K562 (cell line): ENCODE results near the gene TRAF5. TPM values are rescaled to one million over a fixed set of nuclear protein-coding genes. Genes with fewer than 3 reads are reported as not detected.

ENCODE experiments used
- CXXC5 ChIP-seq: fragments of 250-450 bp; sonication (Bioruptor Pico); IDR thresholded peaks from 2 replicates; pipeline ENCODE4 v1.8.0; 2022; ENCODE audit warnings: inconsistent platforms, mild to moderate bottlenecking, moderate library complexity
- FOXA3 ChIP-seq, 2 experiments: fragments of 450-650 bp in 1 of 2; sonication (generic) in 1 of 2; formaldehyde crosslinking; IDR thresholded peaks in 1 of 2; conservative IDR thresholded peaks in 1 of 2; 2 replicates each; pipeline versions ENCODE4 v1.4.0 to v1.8.0; 2020 to 2022; ENCODE audit warnings: mild to moderate bottlenecking in 2 of 2, missing genetic modification reagents in 1 of 2
- FOXK1 ChIP-seq: sonication (generic); formaldehyde crosslinking; IDR thresholded peaks from 2 replicates; pipeline ENCODE4 v1.8.0; 2022; ENCODE audit warnings: missing genetic modification reagents, mild to moderate bottlenecking, borderline replicate concordance
- HLTF ChIP-seq: fragments of 450-650 bp; IDR thresholded peaks from 2 replicates; pipeline ENCODE4 v1.6.1; 2016
- KDM5B ChIP-seq: fragments of 200-600 bp; sonication (generic); IDR thresholded peaks from 2 replicates; pipeline ENCODE4 v1.6.1; 2012; ENCODE audit warnings: low read depth, mild to moderate bottlenecking, moderate library complexity, low read length, control low read depth, inconsistent platforms; ENCODE audit not compliant: insufficient replicate concordance
- MED1 ChIP-seq: sonication (generic); formaldehyde crosslinking; IDR thresholded peaks from 2 replicates; pipeline ENCODE4 v1.8.1; 2023; ENCODE audit warnings: missing genetic modification reagents, borderline replicate concordance
- NCOR1 ChIP-seq: fragments of 450-650 bp; IDR thresholded peaks from 2 replicates; pipeline ENCODE4 v1.6.1; 2016; ENCODE audit warnings: mild to moderate bottlenecking, moderate library complexity
- PHTF2 ChIP-seq: fragments of 250-450 bp; sonication (Bioruptor Pico); IDR thresholded peaks from 2 replicates; pipeline ENCODE4 v1.5.0; 2021; ENCODE audit warnings: mild to moderate bottlenecking
- RAD21 ChIP-seq, 2 experiments: fragments of 250-450 bp in 1 of 2; fragments of 450-650 bp in 1 of 2; sonication (Bioruptor Pico) in 1 of 2; formaldehyde crosslinking in 1 of 2; IDR thresholded peaks in 1 of 2; conservative IDR thresholded peaks in 1 of 2; 2 replicates each; pipeline versions ENCODE4 v1.4.0 to v1.8.0; 2020 to 2022; ENCODE audit warnings: mild to moderate bottlenecking in 2 of 2, moderate library complexity in 1 of 2
- RFX7 ChIP-seq: fragments of 250-450 bp; sonication (Bioruptor Pico); IDR thresholded peaks from 2 replicates; pipeline ENCODE4 v1.5.1; 2021; ENCODE audit warnings: mild to moderate bottlenecking
- RHOXF2B ChIP-seq: fragments of 250-450 bp; sonication (Bioruptor Pico); conservative IDR thresholded peaks from 2 replicates; pipeline ENCODE4 v1.5.1; 2021
- SMC3 ChIP-seq: conservative IDR thresholded peaks from 2 replicates; pipeline ENCODE4 v1.6.1; 2011; ENCODE audit warnings: low read depth, low read length, improper control_type of control experiment; ENCODE audit not compliant: insufficient read depth
- SRSF1 ChIP-seq: fragments of 200-400 bp; formaldehyde crosslinking; IDR thresholded peaks from 2 replicates; pipeline ENCODE4 v1.6.1; 2017; ENCODE audit warnings: mild to moderate bottlenecking, low read depth, low read length, moderate library complexity
- TAL1 ChIP-seq: fragments of 450-650 bp; IDR thresholded peaks from 2 replicates; pipeline ENCODE4 v1.6.1; 2016; ENCODE audit warnings: mild to moderate bottlenecking
- ZFP30 ChIP-seq: fragments of 250-450 bp; sonication (Bioruptor Pico); IDR thresholded peaks from 2 replicates; pipeline ENCODE4 v1.8.0; 2022; ENCODE audit warnings: moderate library complexity, mild to moderate bottlenecking, inconsistent platforms, borderline replicate concordance
- ZNF696 ChIP-seq: fragments of 250-450 bp; sonication (Bioruptor Pico); conservative IDR thresholded peaks from 2 replicates; pipeline ENCODE4 v1.4.0; 2020; ENCODE audit warnings: mild to moderate bottlenecking, moderate library complexity
- polyA plus RNA-seq, 8 experiments: library from polyadenylated mRNA; depleted of rRNA in 4 of 8; stranded (reverse) in 5 of 8; unstranded in 3 of 8; fragments of >200 nt; fragmentation: Nextera tagmentation in 2 of 8; fragmentation: Illumina TruSeq in 1 of 8; extraction: Ambion mirVana in 2 of 8; extraction: Trizol in 1 of 8; gene quantifications; 2 replicates each; pipeline versions ENCODE4 v1.2.1 to v1.2.3, GENCODE V29; 2011 to 2014; ENCODE audit warnings: inconsistent platforms in 1 of 8, missing spikeins in 1 of 8
- total RNA-seq, 7 experiments: library from RNA; depleted of rRNA in 6 of 7; stranded (reverse); fragments of >200 nt in 6 of 7; fragmentation: Illumina TruSeq in 2 of 7; extraction: Trizol in 2 of 7; gene quantifications; 2 replicates each; pipeline versions ENCODE4 v1.2.1 to v1.2.3, GENCODE V29; 2011 to 2021; ENCODE audit warnings: low replicate concordance in 1 of 7
- TF ChIP-seq, protein P1 (sequence below): IDR thresholded peaks from 2 replicates; pipeline ENCODE4 v1.6.1; 2011; ENCODE audit warnings: borderline replicate concordance, low read depth, mild to moderate bottlenecking, moderate library complexity, low read length; ENCODE audit not compliant: insufficient read depth, poor library complexity, severe bottlenecking
- TF ChIP-seq, protein P2 (sequence below): fragments of 250-450 bp; sonication (Bioruptor Pico); IDR thresholded peaks from 2 replicates; pipeline ENCODE4 v1.4.0; 2020; ENCODE audit warnings: mild to moderate bottlenecking
- TF ChIP-seq, protein P3 (sequence below), 3 experiments: IDR thresholded peaks in 2 of 3; conservative IDR thresholded peaks in 1 of 3; 2 replicates each; pipeline ENCODE4 v1.5.1; 2011 to 2012; ENCODE audit warnings: low read length in 3 of 3, mild to moderate bottlenecking in 3 of 3, control low read depth in 2 of 3, improper control_type of control experiment in 1 of 3, inconsistent platforms in 1 of 3, low read depth in 1 of 3, mixed read lengths in 1 of 3, moderate library complexity in 1 of 3; ENCODE audit not compliant: insufficient read depth in 2 of 3
- TF ChIP-seq, protein P4 (sequence below): fragments of 450-650 bp; IDR thresholded peaks from 2 replicates; pipeline ENCODE4 v1.6.1; 2016; ENCODE audit warnings: mild to moderate bottlenecking

TRAF5 gene
- total and polyA plus RNA-seq, 9 of the 15 experiments (the other 6 are each of a cell fraction or from before 2014, with no cell fraction given), result 2.0 to 9.3 (median 5.3) TPM

DNA sequence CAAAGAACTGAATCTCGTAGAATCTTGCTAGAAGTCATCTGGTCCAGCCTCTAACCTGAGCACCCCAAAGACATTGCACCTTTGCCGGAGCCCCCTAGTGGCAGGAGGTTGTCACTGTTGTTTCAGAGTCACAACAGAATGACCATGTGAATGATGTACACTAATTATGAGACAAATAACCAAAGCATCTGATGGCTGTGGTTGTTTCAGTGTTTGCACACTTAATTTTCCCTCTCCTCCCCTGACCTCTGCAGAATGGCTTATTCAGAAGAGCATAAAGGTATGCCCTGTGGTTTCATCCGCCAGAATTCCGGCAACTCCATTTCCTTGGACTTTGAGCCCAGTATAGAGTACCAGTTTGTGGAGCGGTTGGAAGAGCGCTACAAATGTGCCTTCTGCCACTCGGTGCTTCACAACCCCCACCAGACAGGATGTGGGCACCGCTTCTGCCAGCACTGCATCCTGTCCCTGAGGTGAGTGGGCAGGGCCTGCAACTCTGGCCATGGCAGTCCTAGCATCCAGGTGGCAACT lies 26.4 kb downstream of the TRAF5 start (continued):
- TF ChIP-seq, protein P1, sequence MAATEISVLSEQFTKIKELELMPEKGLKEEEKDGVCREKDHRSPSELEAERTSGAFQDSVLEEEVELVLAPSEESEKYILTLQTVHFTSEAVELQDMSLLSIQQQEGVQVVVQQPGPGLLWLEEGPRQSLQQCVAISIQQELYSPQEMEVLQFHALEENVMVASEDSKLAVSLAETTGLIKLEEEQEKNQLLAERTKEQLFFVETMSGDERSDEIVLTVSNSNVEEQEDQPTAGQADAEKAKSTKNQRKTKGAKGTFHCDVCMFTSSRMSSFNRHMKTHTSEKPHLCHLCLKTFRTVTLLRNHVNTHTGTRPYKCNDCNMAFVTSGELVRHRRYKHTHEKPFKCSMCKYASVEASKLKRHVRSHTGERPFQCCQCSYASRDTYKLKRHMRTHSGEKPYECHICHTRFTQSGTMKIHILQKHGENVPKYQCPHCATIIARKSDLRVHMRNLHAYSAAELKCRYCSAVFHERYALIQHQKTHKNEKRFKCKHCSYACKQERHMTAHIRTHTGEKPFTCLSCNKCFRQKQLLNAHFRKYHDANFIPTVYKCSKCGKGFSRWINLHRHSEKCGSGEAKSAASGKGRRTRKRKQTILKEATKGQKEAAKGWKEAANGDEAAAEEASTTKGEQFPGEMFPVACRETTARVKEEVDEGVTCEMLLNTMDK, result peak; percentile 67
- TF ChIP-seq FOXK1 (CRISPR knock-in tag), result no peak
- no peak for TF ChIP-seq KDM5B
- no peak for TF ChIP-seq RFX7 (CRISPR knock-in tag)
- TF ChIP-seq SRSF1, result no peak
- TF ChIP-seq, protein P2, sequence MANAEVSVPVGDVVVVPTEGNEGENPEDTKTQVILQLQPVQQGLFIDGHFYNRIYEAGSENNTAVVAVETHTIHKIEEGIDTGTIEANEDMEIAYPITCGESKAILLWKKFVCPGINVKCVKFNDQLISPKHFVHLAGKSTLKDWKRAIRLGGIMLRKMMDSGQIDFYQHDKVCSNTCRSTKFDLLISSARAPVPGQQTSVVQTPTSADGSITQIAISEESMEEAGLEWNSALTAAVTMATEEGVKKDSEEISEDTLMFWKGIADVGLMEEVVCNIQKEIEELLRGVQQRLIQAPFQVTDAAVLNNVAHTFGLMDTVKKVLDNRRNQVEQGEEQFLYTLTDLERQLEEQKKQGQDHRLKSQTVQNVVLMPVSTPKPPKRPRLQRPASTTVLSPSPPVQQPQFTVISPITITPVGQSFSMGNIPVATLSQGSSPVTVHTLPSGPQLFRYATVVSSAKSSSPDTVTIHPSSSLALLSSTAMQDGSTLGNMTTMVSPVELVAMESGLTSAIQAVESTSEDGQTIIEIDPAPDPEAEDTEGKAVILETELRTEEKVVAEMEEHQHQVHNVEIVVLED (CRISPR knock-in tag), result no peak
- TF ChIP-seq, protein P3, sequence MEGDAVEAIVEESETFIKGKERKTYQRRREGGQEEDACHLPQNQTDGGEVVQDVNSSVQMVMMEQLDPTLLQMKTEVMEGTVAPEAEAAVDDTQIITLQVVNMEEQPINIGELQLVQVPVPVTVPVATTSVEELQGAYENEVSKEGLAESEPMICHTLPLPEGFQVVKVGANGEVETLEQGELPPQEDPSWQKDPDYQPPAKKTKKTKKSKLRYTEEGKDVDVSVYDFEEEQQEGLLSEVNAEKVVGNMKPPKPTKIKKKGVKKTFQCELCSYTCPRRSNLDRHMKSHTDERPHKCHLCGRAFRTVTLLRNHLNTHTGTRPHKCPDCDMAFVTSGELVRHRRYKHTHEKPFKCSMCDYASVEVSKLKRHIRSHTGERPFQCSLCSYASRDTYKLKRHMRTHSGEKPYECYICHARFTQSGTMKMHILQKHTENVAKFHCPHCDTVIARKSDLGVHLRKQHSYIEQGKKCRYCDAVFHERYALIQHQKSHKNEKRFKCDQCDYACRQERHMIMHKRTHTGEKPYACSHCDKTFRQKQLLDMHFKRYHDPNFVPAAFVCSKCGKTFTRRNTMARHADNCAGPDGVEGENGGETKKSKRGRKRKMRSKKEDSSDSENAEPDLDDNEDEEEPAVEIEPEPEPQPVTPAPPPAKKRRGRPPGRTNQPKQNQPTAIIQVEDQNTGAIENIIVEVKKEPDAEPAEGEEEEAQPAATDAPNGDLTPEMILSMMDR (IDR thresholded peaks at IDR 0.05 in 2 of 3, conservative IDR thresholded peaks at IDR 0.05 in 1 of 3; ENCODE audit: insufficient read depth in 2 of 3, low read depth in 1 of 3, low read length in 3 of 3), result peak; percentile 77 to 85 (median 80)
- TF ChIP-seq RAD21 (CRISPR knock-in tag; conservative IDR thresholded peaks at IDR 0.05 in 1 of 2, IDR thresholded peaks at IDR 0.05 in 1 of 2), result peak in 1 of 2 experiments; percentile 68; a peak in 2 of 4 replicates
- TF ChIP-seq TAL1, result no peak
- no peak for TF ChIP-seq RHOXF2B (CRISPR knock-in tag)
- no peak for TF ChIP-seq CXXC5 (CRISPR knock-in tag)
- TF ChIP-seq ZFP30 (CRISPR knock-in tag), result no peak
- 0 out of 2 replicates have a peak, but pooled peaks have one; percentile 10 for TF ChIP-seq NCOR1
- TF ChIP-seq ZNF696 (CRISPR knock-in tag), result no peak
- 0 out of 2 replicates have a peak, but pooled peaks have one; percentile 22 for TF ChIP-seq SMC3
- TF ChIP-seq FOXA3 (CRISPR knock-in tag; conservative IDR thresholded peaks at IDR 0.05 in 1 of 2, IDR thresholded peaks at IDR 0.05 in 1 of 2), result no peak
- no peak for TF ChIP-seq MED1 (CRISPR knock-in tag)
- no peak for TF ChIP-seq HLTF
- TF ChIP-seq, protein P4, sequence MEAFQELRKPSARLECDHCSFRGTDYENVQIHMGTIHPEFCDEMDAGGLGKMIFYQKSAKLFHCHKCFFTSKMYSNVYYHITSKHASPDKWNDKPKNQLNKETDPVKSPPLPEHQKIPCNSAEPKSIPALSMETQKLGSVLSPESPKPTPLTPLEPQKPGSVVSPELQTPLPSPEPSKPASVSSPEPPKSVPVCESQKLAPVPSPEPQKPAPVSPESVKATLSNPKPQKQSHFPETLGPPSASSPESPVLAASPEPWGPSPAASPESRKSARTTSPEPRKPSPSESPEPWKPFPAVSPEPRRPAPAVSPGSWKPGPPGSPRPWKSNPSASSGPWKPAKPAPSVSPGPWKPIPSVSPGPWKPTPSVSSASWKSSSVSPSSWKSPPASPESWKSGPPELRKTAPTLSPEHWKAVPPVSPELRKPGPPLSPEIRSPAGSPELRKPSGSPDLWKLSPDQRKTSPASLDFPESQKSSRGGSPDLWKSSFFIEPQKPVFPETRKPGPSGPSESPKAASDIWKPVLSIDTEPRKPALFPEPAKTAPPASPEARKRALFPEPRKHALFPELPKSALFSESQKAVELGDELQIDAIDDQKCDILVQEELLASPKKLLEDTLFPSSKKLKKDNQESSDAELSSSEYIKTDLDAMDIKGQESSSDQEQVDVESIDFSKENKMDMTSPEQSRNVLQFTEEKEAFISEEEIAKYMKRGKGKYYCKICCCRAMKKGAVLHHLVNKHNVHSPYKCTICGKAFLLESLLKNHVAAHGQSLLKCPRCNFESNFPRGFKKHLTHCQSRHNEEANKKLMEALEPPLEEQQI, result peak; percentile 59; the same call in 1 of the 2 replicates
- TF ChIP-seq PHTF2, result no peak
